Measurements from ENCODE around the gene ETFA.
A peak's percentile ranks its signal among the peaks of the same experiment; 100 is the strongest.

ETFA gene

DNA sequence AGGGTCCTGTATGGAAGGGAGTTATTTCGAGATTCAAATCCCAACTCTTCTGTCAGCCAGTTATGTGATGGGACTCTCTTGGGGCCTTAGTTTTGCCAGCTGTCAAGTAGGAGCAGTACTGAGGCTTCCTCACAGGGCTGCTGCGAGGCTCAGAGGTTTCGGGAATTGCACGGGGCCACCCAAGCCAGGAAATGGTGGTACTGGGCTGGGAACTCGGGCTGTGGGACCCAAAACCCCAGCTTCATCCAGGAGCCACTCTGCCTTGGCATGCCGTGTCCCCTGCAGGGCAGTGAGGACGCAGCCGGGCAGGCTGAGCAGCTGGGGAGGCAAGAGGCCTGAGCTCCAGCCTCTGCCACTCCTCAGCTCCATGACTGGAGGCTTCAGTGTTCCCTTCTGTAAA lies 118.6 kb downstream of the ETFA start:
- no peak for DNase-seq

DNA sequence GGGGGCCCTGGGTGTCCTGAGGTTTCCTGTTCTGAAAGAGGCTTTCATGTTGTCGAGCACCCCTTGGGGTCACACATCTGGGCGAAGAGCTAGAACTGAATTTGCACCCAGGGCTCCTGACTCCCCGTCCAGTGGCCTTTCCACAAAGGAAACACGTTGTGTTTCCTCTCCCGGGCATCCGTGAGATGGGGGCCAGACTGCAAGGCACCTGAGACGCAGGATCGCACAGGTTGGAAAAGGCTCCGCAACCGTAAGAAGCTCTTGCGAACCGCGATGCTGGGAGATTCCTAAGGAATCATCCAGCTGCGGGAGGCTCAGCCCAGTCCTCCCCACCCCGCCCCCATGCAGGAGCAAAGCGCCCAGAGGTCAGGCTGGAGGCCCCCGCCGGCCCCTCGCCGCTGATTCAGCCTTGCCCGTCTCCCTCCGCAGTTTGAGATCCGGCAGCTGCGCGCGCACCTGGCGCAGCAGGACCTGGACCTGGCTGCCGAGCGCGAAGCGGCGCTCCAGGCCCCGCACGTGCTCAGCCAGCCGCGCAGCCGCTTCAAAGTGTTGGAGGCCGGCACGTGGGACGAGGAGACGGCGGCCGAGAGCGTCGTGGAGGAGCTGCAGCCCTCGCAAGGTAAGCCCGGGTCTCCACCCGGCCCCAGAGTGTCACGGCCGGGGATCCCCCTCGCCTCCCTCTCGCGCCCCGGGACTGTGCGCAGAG lies 119.6 kb downstream of the ETFA start:
- no peak for DNase-seq

- peak; percentile 15 for DNase-seq
These were observed 120.3 kb downstream of the ETFA start for GRCh38 chr15:76190751-76191538.

DNA sequence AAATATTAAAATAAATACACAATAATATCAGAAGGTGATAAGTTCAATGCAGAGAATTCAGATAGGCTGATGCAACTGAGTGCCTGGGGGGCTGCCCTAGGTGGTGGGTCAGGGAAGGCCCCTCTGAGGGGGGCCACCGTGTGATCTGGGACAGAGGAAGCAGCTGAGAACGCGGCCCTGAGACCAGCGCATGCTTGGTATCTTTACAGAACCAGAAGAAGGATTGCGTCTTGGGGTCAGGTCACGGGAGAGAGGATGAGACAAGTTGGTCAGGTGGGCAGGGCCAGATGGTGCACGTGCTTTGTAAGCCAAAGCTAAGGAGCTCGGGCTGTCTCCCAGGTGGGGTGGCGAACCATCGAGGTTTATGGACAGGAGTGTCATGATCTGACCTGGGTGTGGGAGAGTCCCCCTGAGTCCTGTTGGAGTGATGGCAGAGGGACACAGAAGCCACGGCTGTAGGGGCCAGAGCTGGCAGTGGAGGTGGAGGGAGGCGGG lies 121.2 kb downstream of the ETFA start:
- no peak for DNase-seq

DNA sequence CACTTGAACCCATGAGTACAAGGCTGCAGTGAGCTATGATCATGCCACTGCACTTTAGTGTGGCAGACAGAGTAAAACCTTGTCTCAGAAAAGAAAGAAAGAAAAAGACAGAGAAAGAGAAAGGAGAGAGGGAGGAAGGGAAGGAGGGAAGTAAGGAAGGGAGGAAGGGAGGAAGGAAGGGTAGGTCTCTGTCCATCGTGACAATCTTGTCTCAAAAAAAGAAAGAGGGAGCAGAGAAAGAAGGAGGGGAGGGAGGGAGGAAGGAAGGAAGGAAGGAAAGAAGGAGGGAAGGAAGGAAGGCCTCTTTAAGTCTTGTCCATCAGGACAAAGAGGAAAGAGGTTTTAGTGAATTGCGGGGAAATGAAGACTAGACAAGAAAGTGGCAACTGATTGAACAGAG lies 122.2 kb downstream of the ETFA start:
- no peak for DNase-seq

- DNase-seq, result no peak
These were observed 124.1 kb downstream of the ETFA start for GRCh38 chr15:76187163-76187562.

GRCh38 chr15:76185716-76186115 lies 125.6 kb downstream of the ETFA start:
- no peak for DNase-seq

- no peak for DNase-seq
These were observed 126.6 kb downstream of the ETFA start for GRCh38 chr15:76184650-76185035.

DNA sequence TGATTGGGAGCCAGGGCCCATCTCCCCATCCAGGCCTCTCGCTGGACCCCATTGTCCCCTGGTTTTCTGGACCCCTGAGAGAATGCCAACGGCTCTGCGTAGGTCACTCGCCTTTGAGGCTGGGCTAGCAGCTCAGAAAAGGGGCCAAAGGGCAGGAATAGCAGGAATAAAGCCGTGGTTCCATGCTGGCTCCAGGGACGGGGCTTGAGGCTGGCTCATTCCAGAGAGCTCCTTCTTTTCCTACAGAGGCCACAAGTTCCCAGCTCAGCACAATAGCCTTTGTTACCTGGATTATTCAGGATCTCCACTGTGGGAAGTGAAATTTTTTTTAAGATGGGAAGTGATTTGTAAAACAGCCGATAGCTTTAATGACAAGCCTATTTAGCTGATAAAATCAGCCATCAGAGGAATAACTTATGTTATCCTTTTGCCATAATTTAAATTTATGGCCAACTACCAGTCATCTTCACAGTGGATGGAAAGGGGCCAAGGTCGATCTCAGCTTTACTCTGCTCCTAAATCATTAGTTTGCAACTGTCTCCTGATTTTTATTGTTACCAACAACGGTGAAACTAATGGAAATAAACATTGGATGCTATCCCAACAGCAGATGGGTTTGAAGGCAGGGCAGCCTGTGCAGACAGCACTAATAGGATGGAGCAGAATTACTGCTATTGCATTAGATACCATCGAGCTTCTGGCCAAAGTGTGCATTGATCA lies 127.2 kb downstream of the ETFA start:
- no peak for DNase-seq

GRCh38 chr15:76181705-76182107 lies 129.6 kb downstream of the ETFA start:
- DNase-seq, result no peak

DNA sequence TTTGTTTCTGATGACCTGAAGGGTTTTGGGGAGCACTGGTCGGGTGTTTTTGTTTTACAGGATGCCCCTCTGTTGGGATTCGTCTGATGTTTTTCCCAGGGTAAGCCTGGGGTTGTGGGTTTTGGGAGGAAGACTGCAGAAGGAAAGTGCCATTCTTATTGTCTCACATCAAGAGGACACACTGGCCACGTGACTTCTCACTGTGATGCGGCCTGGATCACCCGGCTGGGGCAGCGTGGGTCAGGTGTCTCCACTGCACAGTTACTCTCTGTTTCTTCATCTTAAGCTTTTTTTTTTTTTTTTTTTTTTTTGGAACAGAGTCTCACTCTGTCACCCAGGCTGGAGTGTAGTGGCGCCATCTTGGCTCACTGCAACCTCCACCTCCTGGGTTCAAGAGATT lies 130.9 kb downstream of the ETFA start:
- no peak for DNase-seq

GRCh38 chr15:76179023-76179422 lies 132.2 kb downstream of the ETFA start:
- no peak for DNase-seq

DNA sequence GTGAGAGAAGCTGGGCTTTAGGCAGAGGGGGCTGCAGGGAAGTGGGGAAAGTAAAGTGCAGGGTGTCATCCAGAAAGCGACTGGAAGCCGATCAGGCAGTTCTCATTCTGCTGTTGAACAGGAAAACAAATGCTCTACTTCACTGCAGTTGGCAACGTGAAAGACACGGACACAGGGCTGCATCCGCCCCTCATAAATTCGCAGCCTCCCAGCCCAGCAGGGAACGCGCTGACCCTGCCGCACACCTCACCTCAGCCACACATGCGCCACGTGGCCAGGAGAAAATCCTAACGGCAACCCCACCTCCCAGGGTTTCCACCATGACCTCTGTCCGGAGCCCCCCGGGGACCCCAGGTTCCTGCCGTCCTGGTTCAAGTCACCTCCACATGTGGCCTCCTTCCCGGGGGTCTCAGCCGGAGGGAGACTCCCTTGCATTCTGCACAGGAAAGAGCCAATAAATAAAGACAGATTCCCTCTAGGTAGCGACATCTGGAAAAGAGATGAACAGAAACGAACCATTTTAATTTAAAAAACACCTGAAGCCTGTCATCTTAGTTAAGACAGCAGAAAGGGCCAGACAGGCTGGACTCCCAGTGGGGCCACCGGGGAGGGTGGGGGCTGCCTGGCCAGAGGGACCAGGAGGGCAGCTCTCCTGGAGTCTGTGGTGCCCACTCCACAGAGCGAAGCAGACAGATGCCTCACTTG lies 132.8 kb downstream of the ETFA start:
- no peak for DNase-seq

- DNase-seq, result no peak
These were observed 133.7 kb downstream of the ETFA start for GRCh38 chr15:76177491-76178040.

- DNase-seq, result no peak
These were observed 134.7 kb downstream of the ETFA start for GRCh38 chr15:76176487-76177085.

GRCh38 chr15:76176059-76176458 lies 135.2 kb downstream of the ETFA start:
- no peak for DNase-seq

GRCh38 chr15:76175442-76175841 lies 135.8 kb downstream of the ETFA start:
- no peak for DNase-seq

GRCh38 chr15:76174654-76175053 lies 136.6 kb downstream of the ETFA start:
- DNase-seq, result no peak

DNA sequence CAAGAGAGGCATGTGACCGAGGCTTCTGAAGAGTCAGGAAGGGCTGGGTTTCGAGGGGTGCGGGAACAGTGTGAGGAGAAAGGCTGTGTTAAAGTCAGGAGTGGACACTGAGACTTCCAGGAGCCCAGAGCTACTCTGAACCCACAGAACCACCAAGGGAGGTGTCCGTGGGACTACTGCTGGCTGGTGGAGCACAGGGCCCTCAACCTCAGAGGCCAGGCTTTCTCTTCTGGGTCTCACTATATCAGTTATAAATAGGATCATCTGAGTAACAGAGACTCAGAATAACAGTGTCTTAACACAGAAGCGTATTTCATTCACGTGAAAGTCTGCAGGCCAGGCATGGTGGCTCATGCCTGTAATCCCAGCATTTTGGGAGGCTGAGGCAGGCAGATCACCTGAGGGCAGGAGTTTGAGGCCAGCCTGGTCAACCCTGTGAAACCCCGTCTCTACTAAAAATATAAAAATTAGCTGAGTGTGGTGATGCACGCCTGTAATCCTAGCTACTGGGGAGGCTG lies 137.9 kb downstream of the ETFA start:
- no peak for DNase-seq

DNA sequence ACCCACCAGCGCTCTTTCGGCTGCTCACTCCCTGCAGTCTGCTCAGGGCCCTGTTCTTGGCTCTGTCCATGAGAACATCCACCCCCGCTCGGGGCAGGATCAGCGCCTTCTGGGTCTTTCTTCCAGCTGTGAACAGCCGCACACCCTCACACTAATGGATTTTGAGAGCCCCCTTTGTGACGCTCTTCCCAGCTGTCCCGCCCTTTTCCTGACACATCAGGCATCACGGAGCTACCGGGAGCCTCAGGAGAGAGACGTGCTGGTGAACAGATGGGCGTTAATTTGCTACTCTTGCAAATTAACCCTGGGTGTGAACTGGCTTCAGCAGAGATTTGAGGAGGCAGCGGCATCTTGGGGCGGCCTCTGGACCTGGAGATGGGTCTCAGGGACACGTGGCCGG lies 138.5 kb downstream of the ETFA start:
- DNase-seq, result no peak

- no peak for DNase-seq
These were observed 141.1 kb downstream of the ETFA start for GRCh38 chr15:76169911-76170800.

All from NCI-H1436 treated with DMSO at 0.1 percent for 48 hours (cell line).